HG03558 (cell line): ENCODE data around the gene CD40.
"Not testable (repeated sequence)": the region's sequence is repeated elsewhere in the genome, so short reads cannot be mapped to it uniquely, and the experiment has no call there.

Experiments
- ATAC-seq: cut with Tn5 transposase; IDR thresholded peaks from one replicate; pipeline ENCODE4 v1.9.1; 2021; ENCODE audit warnings: moderate number of reproducible peaks; ENCODE audit not compliant: unreplicated experiment; ENCODE audit errors: extremely low read depth

The CD40 gene

DNA sequence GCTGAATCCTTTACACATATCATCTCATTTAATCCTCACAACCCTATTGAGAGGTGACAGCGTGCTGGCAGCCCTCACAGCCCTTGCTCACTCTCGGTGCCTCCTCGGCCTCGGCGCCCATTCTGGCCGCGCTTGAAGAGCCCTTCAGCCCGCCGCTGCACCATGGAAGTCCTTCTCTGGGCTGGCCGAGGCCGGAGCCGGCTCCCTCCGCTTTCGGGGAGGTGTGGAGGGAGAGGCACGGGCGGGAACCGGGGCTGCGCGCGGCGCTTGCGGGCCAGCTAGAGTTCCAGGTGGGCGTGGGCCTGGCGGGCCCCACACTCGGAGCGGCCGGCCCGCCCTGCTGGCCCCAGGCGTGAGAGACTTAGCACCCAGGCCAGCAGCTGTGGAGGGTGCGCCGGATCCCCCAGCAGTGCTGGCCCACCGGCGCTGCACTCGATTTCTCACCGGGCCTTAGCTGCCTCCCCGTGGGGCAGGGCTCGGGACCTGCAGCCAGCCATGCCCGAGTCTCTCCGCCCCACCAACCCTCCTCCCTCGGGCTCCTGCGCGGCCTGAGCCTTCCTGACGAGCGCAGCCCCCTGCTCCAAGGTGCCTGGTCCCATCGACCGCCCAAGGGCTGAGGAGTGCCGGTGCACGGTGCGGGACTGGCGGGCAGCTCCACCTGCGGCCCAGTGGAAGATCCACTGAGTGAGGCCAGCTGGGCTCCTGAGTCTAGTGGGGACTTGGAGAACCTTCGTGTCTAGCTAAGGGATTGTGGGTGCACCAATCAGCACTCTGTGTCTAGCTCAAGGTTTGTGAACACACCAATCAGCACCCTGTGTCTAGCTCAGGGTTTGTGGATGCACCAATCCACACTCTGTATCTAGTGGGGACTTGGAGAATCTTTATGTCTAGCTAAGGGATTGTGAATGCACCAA, 26.2 kb upstream of the CD40 start:
- not testable (repeated sequence) for ATAC-seq

DNA sequence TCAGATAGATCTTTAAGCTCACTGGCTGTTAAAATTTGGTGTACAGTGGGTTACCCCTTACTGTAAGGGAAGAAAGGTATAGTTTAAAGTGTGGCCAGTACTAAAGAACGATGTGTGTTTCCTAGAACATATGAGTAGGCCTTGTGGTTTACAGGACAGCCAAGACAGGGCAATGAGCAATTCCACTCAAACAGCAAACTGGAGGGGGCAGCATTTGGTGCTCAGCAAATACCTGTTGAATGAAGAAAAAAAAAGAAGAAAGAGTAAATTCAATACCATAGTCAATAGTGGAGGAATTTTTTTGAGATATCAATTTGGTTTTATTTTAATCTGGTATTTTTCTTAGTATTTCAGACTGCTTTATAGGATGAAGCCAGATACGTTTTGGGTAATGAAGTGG, 24.6 kb upstream of the CD40 start:
- no peak for ATAC-seq

DNA sequence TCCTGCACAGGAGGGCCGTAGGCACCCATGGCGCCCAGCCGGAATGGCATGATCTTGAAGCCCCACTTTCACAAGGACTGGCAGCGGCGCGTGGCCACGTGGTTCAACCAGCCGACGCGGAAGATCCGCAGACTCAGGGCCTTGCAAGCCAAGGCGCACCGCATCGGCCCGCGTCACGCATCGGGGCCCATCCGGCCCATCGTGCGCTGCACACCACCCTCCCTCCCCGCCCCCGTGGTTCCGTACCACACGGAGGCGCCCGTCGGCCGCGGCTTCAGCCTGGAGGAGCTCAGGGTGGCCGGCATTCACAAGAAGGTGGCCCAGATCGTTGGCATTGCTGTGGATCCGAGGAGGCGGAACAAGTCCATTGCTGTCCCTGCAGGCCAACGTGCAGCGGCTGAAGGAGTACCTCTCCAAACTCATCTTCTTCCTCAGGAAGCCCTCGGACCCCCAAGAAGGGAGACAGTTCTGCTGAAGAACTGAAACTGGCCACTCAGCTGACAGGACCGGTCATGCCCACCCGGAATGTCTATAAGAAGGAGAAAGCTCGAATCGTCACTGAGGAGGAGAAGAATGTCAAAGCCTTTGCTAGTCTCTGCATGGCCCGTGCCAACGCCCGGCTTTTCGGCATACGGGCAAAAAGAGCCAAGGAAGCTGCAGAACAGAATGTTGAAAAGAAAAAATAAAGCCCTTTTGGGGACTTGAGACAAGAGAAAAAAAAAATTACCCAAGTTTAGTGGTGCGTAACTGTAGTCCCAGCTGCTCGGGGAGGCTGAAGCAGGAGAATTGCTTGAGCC, 18.4 kb upstream of the CD40 start:
- ATAC-seq: no peak

GRCh38 chr20:46100444-46100843, 17.7 kb upstream of the CD40 start:
- ATAC-seq: not testable (repeated sequence)

GRCh38 chr20:46100988-46101387, 17.1 kb upstream of the CD40 start:
- ATAC-seq: no peak

- ATAC-seq: no peak
These were observed 16.2 kb upstream of the CD40 start for GRCh38 chr20:46101957-46102356.

GRCh38 chr20:46102940-46103339, 15.2 kb upstream of the CD40 start:
- ATAC-seq: no peak

GRCh38 chr20:46104262-46104661, 13.9 kb upstream of the CD40 start:
- no peak for ATAC-seq

DNA sequence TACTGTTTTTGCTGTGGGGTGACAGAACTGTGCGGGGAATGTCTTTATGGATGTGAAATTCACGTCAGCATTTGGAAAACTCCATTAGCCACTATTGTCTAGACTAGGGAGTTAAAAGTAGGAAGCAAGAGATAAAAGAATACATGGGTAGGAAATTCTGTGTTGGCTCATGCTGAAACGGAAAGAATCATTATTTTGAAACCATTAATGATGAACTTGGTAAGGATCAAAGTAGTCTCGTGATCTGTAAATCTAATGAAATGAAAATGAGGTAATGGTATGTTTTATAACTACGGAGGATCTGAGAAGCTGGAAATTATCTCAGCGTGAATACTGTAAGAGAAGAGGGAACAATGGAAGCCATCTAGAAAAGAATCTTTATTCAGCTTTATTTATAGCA, 11.1 kb upstream of the CD40 start:
- ATAC-seq: no peak

GRCh38 chr20:46108435-46108841, 9.7 kb upstream of the CD40 start:
- ATAC-seq: peak; percentile 67

DNA sequence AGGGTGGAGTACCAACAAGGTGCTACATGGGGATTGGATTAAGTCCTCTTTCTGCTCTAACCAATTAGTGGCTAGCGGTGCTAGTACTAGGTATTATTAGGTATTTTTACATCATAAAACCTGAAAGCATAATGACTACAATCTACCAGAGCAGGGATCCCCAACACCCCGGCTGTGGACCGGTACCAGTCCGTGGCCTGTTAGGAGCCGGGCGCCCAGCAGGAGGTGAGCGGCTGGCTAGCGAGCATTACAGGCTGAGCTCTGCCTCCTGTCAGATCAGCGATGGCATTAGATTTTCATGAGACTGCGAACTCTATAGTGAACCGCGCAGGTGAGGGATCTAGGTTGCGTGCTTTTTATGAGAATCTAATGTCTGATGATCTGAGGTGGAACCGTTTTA, 9.1 kb upstream of the CD40 start:
- no peak for ATAC-seq

DNA sequence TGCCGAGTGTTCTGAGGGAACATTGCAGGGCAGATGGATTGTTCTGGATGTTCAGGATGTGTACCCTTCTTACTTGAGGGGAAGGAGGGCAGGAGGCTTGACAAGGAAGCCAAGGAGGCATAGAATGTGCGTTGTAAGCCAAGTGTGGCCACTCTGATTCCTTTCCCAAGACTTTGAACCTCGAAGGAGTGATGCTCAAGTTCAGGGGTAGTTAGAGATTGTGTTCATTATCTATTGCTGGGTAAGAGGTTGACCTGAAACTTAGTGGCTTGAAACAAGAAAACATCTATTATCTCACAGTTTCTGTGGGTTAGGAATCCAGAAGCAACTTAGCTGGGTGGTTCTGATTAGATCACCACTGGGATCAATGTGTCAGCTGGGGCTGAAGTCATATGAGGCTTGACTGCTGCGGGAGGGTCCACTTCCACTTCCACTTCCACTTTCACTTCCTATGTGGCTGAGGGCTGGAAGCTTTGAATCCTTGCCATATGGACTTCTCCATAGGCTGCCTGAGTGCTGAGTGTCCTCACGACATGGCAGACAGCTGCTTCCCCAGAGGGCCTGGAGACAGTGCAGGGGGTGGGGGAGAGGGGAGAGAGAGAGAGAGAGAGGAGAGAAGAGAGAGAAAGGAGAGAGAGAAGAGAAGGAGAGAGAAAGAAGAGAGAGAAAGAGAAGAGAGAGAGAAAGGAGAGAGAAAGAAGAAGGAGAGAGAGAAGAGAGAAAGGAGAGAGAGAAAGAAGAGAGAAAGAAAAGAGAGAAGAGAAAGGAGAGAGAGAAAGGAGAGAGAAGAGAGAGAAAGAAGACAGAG, 6.9 kb upstream of the CD40 start:
- no peak for ATAC-seq

DNA sequence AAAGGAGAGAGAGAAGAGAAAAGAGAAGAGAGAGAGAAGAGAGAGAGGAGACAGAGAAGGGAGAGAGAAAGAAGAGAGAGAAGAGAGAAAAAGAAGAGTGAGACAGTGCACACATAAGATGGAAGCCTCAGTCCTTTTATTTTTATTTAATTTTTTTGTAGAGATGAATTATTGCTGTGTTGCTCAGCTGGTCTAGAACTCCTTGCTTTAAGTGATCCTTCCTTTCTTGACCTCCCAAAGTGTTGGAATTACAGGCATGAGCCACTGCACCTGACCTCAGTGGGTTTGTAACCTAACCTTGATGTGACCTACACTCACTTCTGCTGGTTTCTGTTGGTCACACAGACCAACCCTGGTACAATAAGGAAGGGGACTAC, 6.3 kb upstream of the CD40 start:
- no peak for ATAC-seq

GRCh38 chr20:46112430-46113112, 5.5 kb upstream of the CD40 start:
- ATAC-seq: no peak

DNA sequence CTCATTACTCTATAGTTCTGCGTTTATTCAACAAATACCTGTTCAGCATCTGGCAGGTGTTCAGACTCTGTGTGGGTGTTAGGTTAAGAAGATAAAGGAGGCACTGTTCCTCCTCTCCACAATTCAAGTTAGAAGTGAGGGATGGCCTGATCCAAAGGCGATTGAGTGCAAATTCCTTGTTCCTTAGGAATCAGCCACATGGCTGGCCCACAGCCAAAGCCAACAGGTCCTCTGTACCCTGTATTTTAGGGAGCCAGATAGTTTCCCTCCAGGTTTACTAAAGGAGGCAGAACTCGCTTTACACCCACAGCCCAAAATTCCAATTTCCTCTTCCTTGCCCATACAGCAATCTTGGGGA, 5.0 kb upstream of the CD40 start:
- no peak for ATAC-seq

DNA sequence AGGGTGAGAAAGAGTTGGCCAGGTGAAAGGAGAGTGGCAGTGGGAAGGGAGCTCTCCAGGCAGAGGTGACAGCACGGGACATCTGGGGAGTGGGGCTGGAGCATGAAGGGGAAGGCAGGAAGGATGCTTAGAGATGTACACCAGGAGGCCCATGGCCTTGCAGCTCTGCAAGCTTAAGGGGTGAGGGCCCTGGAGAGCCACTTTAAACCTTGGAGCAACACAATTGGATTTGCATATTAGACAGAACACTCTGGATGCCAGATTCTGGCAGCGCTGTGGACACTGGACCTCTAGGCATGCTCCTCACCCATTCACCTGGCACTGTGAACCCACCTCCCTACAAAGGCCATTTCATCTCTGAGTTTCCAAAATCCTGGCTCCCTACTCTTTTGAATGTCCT, 3.7 kb upstream of the CD40 start:
- ATAC-seq: no peak

DNA sequence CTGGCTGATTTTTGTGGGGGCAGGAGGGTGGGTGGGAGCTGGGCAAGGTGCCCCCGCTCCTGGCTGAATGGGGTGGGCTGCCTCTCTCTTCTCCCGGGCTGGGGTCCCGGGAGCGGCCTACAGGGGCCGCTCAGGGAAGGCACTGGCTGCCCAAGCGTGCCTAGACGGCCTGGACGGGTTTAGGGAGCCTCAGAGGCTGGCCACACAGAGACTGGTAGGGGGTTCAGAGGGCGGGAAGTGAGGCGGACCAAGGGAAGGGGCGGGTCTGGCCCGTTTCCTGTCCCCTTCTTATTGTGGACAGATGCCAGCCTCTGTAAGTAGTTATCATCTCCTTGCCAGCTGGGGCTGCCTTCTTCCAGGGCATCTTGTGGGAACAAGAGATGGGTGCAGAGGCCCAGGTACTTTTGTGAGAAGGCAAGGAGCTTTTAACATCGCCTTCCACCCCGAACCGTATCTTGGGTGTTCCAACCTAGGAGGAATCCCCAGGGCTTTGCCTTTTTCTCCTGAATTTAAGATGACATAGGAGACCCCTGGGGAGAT, 437 bp downstream of the CD40 start:
- peak; percentile 9 for ATAC-seq

- no peak for ATAC-seq
These were observed 973 bp downstream of the CD40 start for GRCh38 chr20:46119028-46119546.

DNA sequence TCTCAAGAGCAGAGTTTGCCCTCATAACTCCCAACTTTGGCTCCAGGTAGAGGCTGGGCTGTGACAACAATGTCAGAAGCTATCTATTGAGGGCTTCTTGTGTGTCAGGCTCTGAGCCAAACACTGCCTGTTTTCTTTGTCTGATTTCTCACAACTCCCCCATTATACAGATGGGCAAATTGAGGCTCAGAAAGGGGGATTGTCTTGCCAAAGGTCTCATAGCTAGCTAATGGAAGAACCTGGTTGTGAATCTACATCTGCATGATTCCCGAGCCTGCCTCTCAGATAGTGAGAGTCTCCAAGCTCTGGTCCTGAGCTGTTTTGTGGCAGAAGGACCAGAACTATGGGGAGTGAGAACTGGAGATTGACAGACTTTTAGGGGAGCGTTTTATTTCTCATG, 1.4 kb downstream of the CD40 start:
- ATAC-seq: no peak

DNA sequence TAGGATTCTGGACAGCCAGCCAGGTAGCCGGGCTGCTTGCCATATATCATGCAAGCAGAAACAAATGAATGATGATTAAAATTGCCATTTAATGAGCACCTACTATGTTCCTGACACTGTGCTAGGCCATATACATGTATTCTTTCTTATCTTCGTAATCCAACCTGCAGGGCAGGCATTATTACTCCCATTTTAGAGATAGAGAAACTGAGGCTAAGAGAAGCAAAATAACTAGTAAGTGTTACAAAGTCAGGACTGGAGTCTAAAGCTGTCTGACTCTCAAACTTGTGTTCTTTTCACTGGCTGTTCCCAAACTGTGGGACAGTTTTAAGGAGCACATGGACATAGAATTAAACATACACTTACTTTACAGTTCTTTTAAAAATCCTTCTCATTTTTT, 2.0 kb downstream of the CD40 start:
- no peak for ATAC-seq
